CD4-positive, alpha-beta T cell (primary cell): ENCODE measurements around the gene KIF5C. TPM values are rescaled to one million over a fixed set of nuclear protein-coding genes. Genes with fewer than 3 reads are reported as not detected.

Source experiments
- ATAC-seq: fragments of 200-7000 bp; cut with Tn5 transposase; one replicate; pipeline ENCODE4 v1.10.0; 2022; ENCODE audit warnings: mild to moderate bottlenecking; ENCODE audit not compliant: poor library complexity
- CTCF ChIA-PET: fragments of 350-600 bp; sonication (Branson Sonifier 250); formaldehyde crosslinking; loops from one replicate; lab custom pipeline; 2021; ENCODE audit warnings: antibody characterized with exemption, inconsistent platforms; lab: Charles Lee
- POLR2A ChIA-PET: fragments of 350-600 bp; sonication (Branson Sonifier 250); formaldehyde crosslinking; loops from one replicate; lab custom pipeline; 2021; ENCODE audit warnings: antibody characterized with exemption, inconsistent platforms; lab: Charles Lee
- DNase-seq, 14 experiments: peaks; one replicate each; pipeline ENCODE4 v3.0.0-alpha.2; 2013 to 2020; ENCODE audit warnings: mixed read lengths in 2 of 14
- H3K27ac ChIP-seq, 2 donors: one replicate each; pipeline versions ENCODE4 v1.5.1 to v1.7.0; 2013; ENCODE audit warnings: low read length in 2 of 2, low read depth in 1 of 2, mild to moderate bottlenecking in 1 of 2
- H3K27me3 ChIP-seq, 2 experiments: 1 replicate in 1 of 2; 2 replicates in 1 of 2; pipeline versions ENCODE4 v1.6.1 to v1.7.0; 2013; ENCODE audit warnings: low read length in 2 of 2, control low read depth in 1 of 2, mild to moderate bottlenecking in 1 of 2, moderate library complexity in 1 of 2; ENCODE audit not compliant: insufficient read depth in 2 of 2, control insufficient read depth in 1 of 2
- H3K36me3 ChIP-seq: one replicate; pipeline ENCODE4 v1.6.1; 2013; ENCODE audit warnings: low read length, control low read depth; ENCODE audit not compliant: insufficient read depth
- H3K4me1 ChIP-seq: one replicate; pipeline ENCODE4 v1.6.1; 2013; ENCODE audit warnings: low read length, control low read depth; ENCODE audit not compliant: insufficient read depth
- H3K4me3 ChIP-seq: one replicate; pipeline ENCODE4 v1.5.1; 2013; ENCODE audit warnings: mild to moderate bottlenecking, low read length, moderate library complexity
- H3K9me3 ChIP-seq, 2 experiments: 1 replicate in 1 of 2; 2 replicates in 1 of 2; pipeline versions ENCODE4 v1.6.1 to v1.7.0; 2013; ENCODE audit warnings: low read length in 2 of 2, mild to moderate bottlenecking in 2 of 2, control low read depth in 1 of 2, moderate library complexity in 1 of 2; ENCODE audit not compliant: control insufficient read depth in 1 of 2, insufficient read depth in 1 of 2
- H3K27ac Mint-ChIP-seq: one replicate; pipeline ENCODE4 v1.8.0; 2020; ENCODE audit warnings: mixed read lengths
- H3K27me3 Mint-ChIP-seq: one replicate; pipeline ENCODE4 v1.8.0; 2021; ENCODE audit warnings: mixed read lengths
- H3K36me3 Mint-ChIP-seq: one replicate; pipeline ENCODE4 v1.8.0; 2021; ENCODE audit warnings: low read depth, mixed read lengths
- H3K4me1 Mint-ChIP-seq: one replicate; pipeline ENCODE4 v1.8.0; 2021; ENCODE audit warnings: low read depth, mixed read lengths
- H3K4me3 Mint-ChIP-seq: one replicate; pipeline ENCODE4 v1.8.0; 2020; ENCODE audit warnings: mild to moderate bottlenecking, mixed read lengths
- H3K9me3 Mint-ChIP-seq: one replicate; pipeline ENCODE4 v1.8.0; 2020; ENCODE audit warnings: mixed read lengths
- intact Hi-C, 2 experiments: fragments of 100-400 bp; cut with DNase I in 1 of 2; cut with micrococcal nuclease in 1 of 2; formaldehyde crosslinking; loops; one replicate each; pipeline versions ENCODE4 v1.15.1 to v1.9.0; 2023 to 2025; cut with DNase I, micrococcal nuclease
- total RNA-seq, 174 experiments: library from RNA in 2 of 174; stranded (reverse) in 2 of 174; gene quantifications; one replicate each; pipeline ENCODE4 v1.2.3 and lab custom pipeline; 2021 to 2026
- TF ChIP-seq, protein P1 (sequence below): fragments of 200-600 bp; IDR thresholded peaks from one replicate; pipeline ENCODE4 v1.8.0; 2022; ENCODE audit warnings: antibody characterized with exemption, mild to moderate bottlenecking

The KIF5C gene
- total RNA-seq, 2 experiments from 2014 or later, result 7.3 to 8.1 TPM

DNA sequence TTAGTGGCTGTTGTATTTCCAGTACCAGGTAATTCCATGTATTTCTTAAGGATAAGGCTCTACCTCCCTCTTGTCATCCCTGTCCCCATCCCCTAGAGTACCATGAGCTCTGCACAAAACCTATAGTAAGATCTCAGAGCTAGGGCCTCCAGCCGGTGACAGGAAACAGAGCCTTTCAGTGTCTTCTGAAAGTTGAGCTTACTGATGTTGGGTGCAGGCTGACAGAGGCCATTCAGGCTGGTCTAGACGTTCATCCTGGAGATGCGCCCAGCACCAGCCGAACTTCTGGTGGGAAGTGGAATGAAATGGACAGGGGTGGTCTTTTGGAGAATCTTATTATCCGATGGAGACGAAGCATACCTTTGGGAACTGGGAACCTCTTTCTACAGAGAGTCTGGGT lies 146.7 kb downstream of the KIF5C start:
- H3K36me3 ChIP-seq, result no peaks in the 10 kb centered on the region
- Mint-ChIP-seq H3K9me3 (no peaks in the 10 kb centered on the region), H3K4me1 (no peaks in the 10 kb centered on the region), H3K27ac (no peak overlapping the region), H3K27me3 (no peaks in the 10 kb centered on the region), H3K36me3 (no peaks in the 10 kb centered on the region), H3K4me3 (no peak overlapping the region)
- ATAC-seq, result no peak
- no peaks in the 10 kb centered on the region for H3K27me3 ChIP-seq
- peaks cover 3% of the 10 kb centered on the region for H3K4me1 ChIP-seq
- H3K4me3 ChIP-seq, result no peak overlapping the region
- H3K27ac ChIP-seq, result no peak overlapping the region
- no peak for DNase-seq
- POLR2A ChIA-PET, result no interaction called here
- CTCF ChIA-PET, result no interaction called here
- TF ChIP-seq, protein P1, sequence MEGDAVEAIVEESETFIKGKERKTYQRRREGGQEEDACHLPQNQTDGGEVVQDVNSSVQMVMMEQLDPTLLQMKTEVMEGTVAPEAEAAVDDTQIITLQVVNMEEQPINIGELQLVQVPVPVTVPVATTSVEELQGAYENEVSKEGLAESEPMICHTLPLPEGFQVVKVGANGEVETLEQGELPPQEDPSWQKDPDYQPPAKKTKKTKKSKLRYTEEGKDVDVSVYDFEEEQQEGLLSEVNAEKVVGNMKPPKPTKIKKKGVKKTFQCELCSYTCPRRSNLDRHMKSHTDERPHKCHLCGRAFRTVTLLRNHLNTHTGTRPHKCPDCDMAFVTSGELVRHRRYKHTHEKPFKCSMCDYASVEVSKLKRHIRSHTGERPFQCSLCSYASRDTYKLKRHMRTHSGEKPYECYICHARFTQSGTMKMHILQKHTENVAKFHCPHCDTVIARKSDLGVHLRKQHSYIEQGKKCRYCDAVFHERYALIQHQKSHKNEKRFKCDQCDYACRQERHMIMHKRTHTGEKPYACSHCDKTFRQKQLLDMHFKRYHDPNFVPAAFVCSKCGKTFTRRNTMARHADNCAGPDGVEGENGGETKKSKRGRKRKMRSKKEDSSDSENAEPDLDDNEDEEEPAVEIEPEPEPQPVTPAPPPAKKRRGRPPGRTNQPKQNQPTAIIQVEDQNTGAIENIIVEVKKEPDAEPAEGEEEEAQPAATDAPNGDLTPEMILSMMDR, result no peak
- H3K9me3 ChIP-seq, result no peaks in the 10 kb centered on the region
- intact Hi-C loops, result loop anchor here in 1 of 2 experiments (5.0 kb wide), 1 partner anchor 291 kb away; no protein-coding TSS in a partner anchor

GRCh38 chr2:149023091-149023490 lies 148.1 kb downstream of the KIF5C start:
- H3K4me1 Mint-ChIP-seq, result no peaks in the 10 kb centered on the region
- no peak overlapping the region for H3K27ac Mint-ChIP-seq
- ChIA-PET CTCF (no interaction called here), POLR2A (no interaction called here)
- intact Hi-C loops, result loop anchor here in 1 of 2 experiments (5.0 kb wide), 1 partner anchor 289 kb away; no protein-coding TSS in a partner anchor
- no peak for ATAC-seq
- no peaks in the 10 kb centered on the region for H3K36me3 ChIP-seq
- H3K4me3 Mint-ChIP-seq, result no peak overlapping the region
- H3K4me1 ChIP-seq, result no peaks in the 10 kb centered on the region
- TF ChIP-seq, protein P1, result no peak
- DNase-seq, result no peak
- no peak overlapping the region for H3K27ac ChIP-seq
- no peaks in the 10 kb centered on the region for H3K27me3 ChIP-seq
- H3K4me3 ChIP-seq, result no peak overlapping the region
- no peaks in the 10 kb centered on the region for H3K9me3 Mint-ChIP-seq
- H3K9me3 ChIP-seq, result no peaks in the 10 kb centered on the region
- no peaks in the 10 kb centered on the region for H3K36me3 Mint-ChIP-seq
- no peaks in the 10 kb centered on the region for H3K27me3 Mint-ChIP-seq

GRCh38 chr2:149027590-149028250 lies 152.7 kb downstream of the KIF5C start:
- peaks cover 2% of the 10 kb centered on the region for H3K4me1 ChIP-seq
- intact Hi-C loops, result no loop called here
- CTCF ChIA-PET, result no interaction called here
- no peaks in the 10 kb centered on the region for H3K36me3 ChIP-seq
- ATAC-seq, result no peak
- H3K4me3 Mint-ChIP-seq, result no peak overlapping the region
- peaks cover 0 to 3% of the 10 kb centered on the region in 2 experiments for H3K27me3 ChIP-seq
- H3K27ac Mint-ChIP-seq, result no peak overlapping the region
- POLR2A ChIA-PET, result no interaction called here
- no peaks in the 10 kb centered on the region for H3K9me3 Mint-ChIP-seq
- H3K27me3 Mint-ChIP-seq, result peaks cover 13% of the 10 kb centered on the region
- TF ChIP-seq, protein P1, result no peak
- H3K9me3 ChIP-seq, result no peaks in the 10 kb centered on the region
- H3K4me1 Mint-ChIP-seq, result no peaks in the 10 kb centered on the region
- DNase-seq, result no peak
- H3K36me3 Mint-ChIP-seq, result no peaks in the 10 kb centered on the region
- no peak overlapping the region for H3K4me3 ChIP-seq
- H3K27ac ChIP-seq, result no peak overlapping the region
